HepG2 (cell line): ENCODE measurements around the gene THRB. TPM values are rescaled to one million over a fixed set of nuclear protein-coding genes. Genes with fewer than 3 reads are reported as not detected.
A peak's percentile ranks its signal among the peaks of the same experiment; 100 is the strongest.

ENCODE experiments used
- ATAC-seq: fragments of 200-7000 bp; cut with Tn5 transposase; 3 replicates; pipeline ENCODE4 v1.9.1; 2020; ENCODE audit warnings: mild to moderate bottlenecking, moderate library complexity
- BruUV-seq: library from RNA; stranded (reverse); fragments of 400-500 nt; replicated peaks from 2 replicates; lab custom pipeline; 2021; lab: Mats Ljungman, UMichigan
- CTCF ChIA-PET: fragments of 300-600 bp; formaldehyde crosslinking; extraction: SDS; loops from one replicate; lab custom pipeline; 2021; ENCODE audit warnings: low total read pairs, inconsistent platforms, low intra/inter-chr PET ratio; lab: Yijun Ruan, JAX
- POLR2A ChIA-PET: fragments of 350-600 bp; sonication (Branson Sonifier 250); formaldehyde crosslinking; loops from one replicate; lab custom pipeline; 2020; ENCODE audit warnings: antibody characterized with exemption, inconsistent platforms; lab: Yijun Ruan, JAX
- DNase-seq: peaks from one replicate; pipeline ENCODE4 v3.0.0-alpha.2; 2015; ENCODE audit warnings: low spot score
- FAIRE-seq: peaks from 3 replicates; lab custom pipeline; 2011; peaks lifted over from hg19 to GRCh38; lab: Jason Lieb, UNC
- H2AFZ ChIP-seq: one replicate; pipeline ENCODE4 v1.6.1; 2011; ENCODE audit warnings: low read length, inconsistent platforms
- H3K27ac ChIP-seq: fragments of 300-600 bp; 3 replicates; pipeline ENCODE4 v1.8.0; 2011; ENCODE audit warnings: mixed run types, mild to moderate bottlenecking, mixed read lengths, low read length, inconsistent platforms; ENCODE audit not compliant: insufficient read depth; ENCODE audit errors: extremely low read length
- H3K27me3 ChIP-seq, 2 experiments: fragments of 200-600 bp in 1 of 2; 2 replicates in 1 of 2; 3 replicates in 1 of 2; pipeline versions ENCODE4 v1.6.0 to v1.8.0; 2011; ENCODE audit warnings: low read length in 2 of 2, mild to moderate bottlenecking in 2 of 2, moderate library complexity in 2 of 2, inconsistent platforms in 1 of 2; ENCODE audit not compliant: insufficient read depth in 2 of 2, control insufficient read depth in 1 of 2
- H3K36me3 ChIP-seq, 2 experiments: fragments of 200-600 bp in 1 of 2; replicated peaks in 1 of 2; 2 replicates in 1 of 2; 3 replicates in 1 of 2; pipeline versions ENCODE4 v1.5.1 to v1.8.0; 2011; ENCODE audit warnings: low read length in 2 of 2, inconsistent platforms in 1 of 2; ENCODE audit not compliant: insufficient read depth in 2 of 2, control insufficient read depth in 1 of 2
- H3K4me1 ChIP-seq: 2 replicates; pipeline ENCODE4 v1.5.1; 2012; ENCODE audit warnings: low read length, inconsistent platforms; ENCODE audit not compliant: insufficient read depth
- H3K4me2 ChIP-seq: 2 replicates; pipeline ENCODE4 v1.6.0; 2011; ENCODE audit warnings: low read depth, low read length, inconsistent platforms
- H3K4me3 ChIP-seq, 3 experiments: fragments of 200-600 bp in 1 of 3; sonication (generic), shearing (Covaris generic) in 1 of 3; replicated peaks in 1 of 3; 2 replicates each; pipeline ENCODE4 v1.5.1; 2011 to 2016; ENCODE audit warnings: low read length in 3 of 3, inconsistent platforms in 2 of 3, low read depth in 2 of 3, mild to moderate bottlenecking in 2 of 3, control low read depth in 1 of 3, mixed read lengths in 1 of 3; ENCODE audit not compliant: insufficient read depth in 1 of 3
- H3K79me2 ChIP-seq: one replicate; pipeline ENCODE4 v1.6.1; 2011; ENCODE audit warnings: low read length, inconsistent platforms; ENCODE audit not compliant: insufficient read depth
- H3K9ac ChIP-seq: 2 replicates; pipeline ENCODE4 v1.6.0; 2011; ENCODE audit warnings: mild to moderate bottlenecking, low read depth, low read length, inconsistent platforms; ENCODE audit not compliant: insufficient read depth
- H3K9me3 ChIP-seq: 2 replicates; pipeline ENCODE4 v1.5.1; 2012; ENCODE audit warnings: mild to moderate bottlenecking, low read length
- H4K20me1 ChIP-seq: 2 replicates; pipeline ENCODE4 v1.6.0; 2011; ENCODE audit warnings: inconsistent platforms, mild to moderate bottlenecking, low read length, moderate library complexity; ENCODE audit not compliant: insufficient read depth
- FIP1L1 ChIP-seq: fragments of 200-400 bp; formaldehyde crosslinking; IDR thresholded peaks from 2 replicates; pipeline ENCODE4 v1.6.1; 2018; ENCODE audit warnings: low read depth, mild to moderate bottlenecking, low read length, moderate library complexity, borderline replicate concordance; ENCODE audit not compliant: insufficient read depth
- GTF2F1 ChIP-seq: fragments of 150-350 bp; IDR thresholded peaks from 2 replicates; pipeline ENCODE4 v1.6.1; 2014; ENCODE audit warnings: low read length
- MYNN ChIP-seq: sonication (generic); formaldehyde crosslinking; IDR thresholded peaks from 2 replicates; pipeline ENCODE4 v1.4.0; 2020; ENCODE audit warnings: mild to moderate bottlenecking, low read depth, missing genetic modification reagents
- PHB2 ChIP-seq: fragments of 450-650 bp; IDR thresholded peaks from 2 replicates; pipeline ENCODE4 v1.6.1; 2018; ENCODE audit not compliant: partially characterized antibody
- RORA ChIP-seq: sonication (generic); formaldehyde crosslinking; IDR thresholded peaks from 2 replicates; pipeline ENCODE4 v1.5.0; 2020; ENCODE audit warnings: mild to moderate bottlenecking, missing genetic modification reagents, moderate library complexity
- SETDB1 ChIP-seq: sonication (generic); formaldehyde crosslinking; IDR thresholded peaks from 2 replicates; pipeline ENCODE4 v1.5.1; 2020; ENCODE audit warnings: missing genetic modification reagents, mild to moderate bottlenecking, borderline replicate concordance
- SMARCE1 ChIP-seq: fragments of 450-650 bp; IDR thresholded peaks from 2 replicates; pipeline ENCODE4 v1.6.1; 2017; ENCODE audit warnings: borderline replicate concordance
- TCF7L2 ChIP-seq: IDR thresholded peaks from 2 replicates; pipeline ENCODE4 v1.6.1; 2011; ENCODE audit warnings: mild to moderate bottlenecking, low read depth, low read length, moderate library complexity
- U2AF1 ChIP-seq: fragments of 200-400 bp; formaldehyde crosslinking; optimal IDR thresholded peaks from 2 replicates; pipeline ENCODE3; 2017; ENCODE audit warnings: mild to moderate bottlenecking, low read depth, low read length
- ZNF296 ChIP-seq: sonication (generic); formaldehyde crosslinking; conservative IDR thresholded peaks from 2 replicates; pipeline ENCODE4 v1.5.0; 2020; ENCODE audit warnings: mild to moderate bottlenecking, missing genetic modification reagents
- ZNF564 ChIP-seq: sonication (generic); formaldehyde crosslinking; IDR thresholded peaks from 2 replicates; pipeline ENCODE4 v1.8.1; 2023; ENCODE audit warnings: mild to moderate bottlenecking, missing genetic modification reagents
- ZNF780A ChIP-seq: sonication (generic); formaldehyde crosslinking; IDR thresholded peaks from 2 replicates; pipeline ENCODE4 v1.8.0; 2022; ENCODE audit warnings: mild to moderate bottlenecking, missing genetic modification reagents, moderate library complexity
- WGBS: methylation state at CpG from one replicate; pipeline ENCODE4 v1.1.6; 2017; ENCODE audit warnings: low lambda C conversion rate; 5-methylcytosine and 5-hydroxymethylcytosine counted together
- in situ Hi-C: cut with HindIII; loops from 2 replicates; pipeline ENCODE4 v1.10.0; 2017; ENCODE audit warnings: low pct_unique_long_range_greater_than_20kb; ENCODE audit not compliant: extremely low pct_ligation_motif_present
- intact Hi-C: fragments of 100-400 bp; cut with micrococcal nuclease; formaldehyde crosslinking; loops from one replicate; pipeline ENCODE4 v1.10.0; 2022; ENCODE audit not compliant: unreplicated experiment
- polyA plus RNA-seq, 8 experiments: library from polyadenylated mRNA; depleted of rRNA in 3 of 8; stranded (reverse) in 7 of 8; unstranded in 1 of 8; fragments of >200 nt; fragmentation: Illumina TruSeq in 4 of 8; extraction: Trizol in 4 of 8; gene quantifications; 2 replicates each; pipeline versions ENCODE4 v1.2.1 to v1.2.3, GENCODE V29; 2011 to 2016; ENCODE audit warnings: low read depth in 4 of 8, missing spikeins in 1 of 8, mixed read lengths in 1 of 8; ENCODE audit not compliant: insufficient read depth in 1 of 8
- total RNA-seq, 5 experiments: library from RNA; depleted of rRNA; stranded (reverse); fragments of >200 nt; fragmentation: Illumina TruSeq; extraction: Trizol; gene quantifications; 2 replicates each; pipeline ENCODE4 v1.2.3, GENCODE V29; 2016; ENCODE audit warnings: low read depth in 1 of 5
- TF ChIP-seq, protein P1 (sequence below): sonication (generic); formaldehyde crosslinking; IDR thresholded peaks from 2 replicates; pipeline ENCODE4 v1.9.0; 2021; ENCODE audit warnings: missing genetic modification reagents, mild to moderate bottlenecking, borderline replicate concordance
- TF ChIP-seq, protein P2 (sequence below): sonication (generic); formaldehyde crosslinking; IDR thresholded peaks from 2 replicates; pipeline ENCODE4 v1.4.0; 2020; ENCODE audit warnings: mild to moderate bottlenecking, missing genetic modification reagents
- TF ChIP-seq, protein P3 (sequence below): sonication (generic); formaldehyde crosslinking; IDR thresholded peaks from 2 replicates; pipeline ENCODE4 v1.8.1; 2023; ENCODE audit warnings: mild to moderate bottlenecking, moderate library complexity, missing genetic modification reagents
- TF ChIP-seq, protein P4 (sequence below): sonication (generic); formaldehyde crosslinking; IDR thresholded peaks from 2 replicates; pipeline ENCODE4 v1.4.0; 2020; ENCODE audit warnings: missing genetic modification reagents
- TF ChIP-seq, protein P5 (sequence below): sonication (generic); formaldehyde crosslinking; IDR thresholded peaks from 2 replicates; pipeline ENCODE4 v1.5.1; 2020; ENCODE audit warnings: mild to moderate bottlenecking, missing genetic modification reagents

The THRB gene
- total and polyA plus RNA-seq, 2 of the 13 experiments (the other 11 are each of a cell fraction or from before 2014, with no cell fraction given), result 4.7 to 22.7 TPM

DNA sequence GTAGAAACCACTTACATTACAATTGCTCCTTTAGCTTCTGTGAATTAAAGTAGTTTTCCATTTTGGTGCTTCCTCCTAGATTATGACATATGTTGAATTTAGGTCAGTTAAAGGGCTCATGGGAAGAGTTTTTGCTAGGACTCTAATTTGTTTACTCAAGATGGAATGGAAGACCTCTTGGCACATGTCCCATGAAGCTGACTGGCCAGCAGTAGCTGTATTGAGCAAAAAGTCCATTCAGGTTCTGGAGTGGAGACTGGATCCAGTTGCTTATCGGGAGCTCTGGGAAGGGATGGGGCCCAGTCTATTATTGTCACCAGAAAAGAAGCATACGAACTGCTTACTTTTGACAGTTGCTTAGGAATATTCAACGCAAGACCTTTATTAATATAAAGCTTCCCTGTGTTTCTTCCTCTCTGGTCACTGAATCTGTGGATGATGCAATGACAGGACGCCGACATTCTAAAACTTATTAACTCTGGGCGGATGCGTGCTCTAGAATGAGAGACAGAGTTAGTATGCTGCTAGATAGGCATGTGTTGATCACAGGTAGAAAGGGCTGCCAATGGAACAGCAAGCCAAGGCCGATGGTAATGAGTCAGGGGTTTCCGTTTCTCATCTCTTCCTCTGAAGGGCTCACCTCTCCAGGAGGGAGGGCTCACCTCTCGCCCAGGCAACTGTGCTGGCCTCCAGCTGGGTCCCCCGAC, 393.8 kb downstream of the THRB start:
- in situ Hi-C loops, result no loop called here
- H3K4me2 ChIP-seq, result peak overlapping the region; percentile 83
- H3K79me2 ChIP-seq, result no peaks in the 10 kb centered on the region
- POLR2A ChIA-PET, result no interaction called here
- peaks cover 19% of the 10 kb centered on the region for H3K4me1 ChIP-seq
- under 1% methylated on average over 11 of the region's 11 CpGs for WGBS
- no peaks in the 10 kb centered on the region for H3K36me3 ChIP-seq
- H4K20me1 ChIP-seq, result no peaks in the 10 kb centered on the region
- H3K27ac ChIP-seq, result no peak overlapping the region
- H3K4me3 ChIP-seq, result peak overlapping the region; percentile 42 to 60 (median 58)
- H3K27me3 ChIP-seq, result 0 out of 5 replicates have a peak, but pooled peaks cover 0 to 3% of the 10 kb centered on the region in 2 experiments
- H3K9ac ChIP-seq, result peak overlapping the region; percentile 40; the same call in 1 of the 2 replicates
- BruUV-seq, result no TSS peak
- ATAC-seq (peak; percentile 92), DNase-seq (peak; percentile 50), FAIRE-seq (peak; percentile 43)
- intact Hi-C loops, result no loop called here
- no peaks in the 10 kb centered on the region for H3K9me3 ChIP-seq
- peak overlapping the region; percentile 43 for H2AFZ ChIP-seq
- CTCF ChIA-PET, result no interaction called here
- TF ChIP-seq, protein P1, sequence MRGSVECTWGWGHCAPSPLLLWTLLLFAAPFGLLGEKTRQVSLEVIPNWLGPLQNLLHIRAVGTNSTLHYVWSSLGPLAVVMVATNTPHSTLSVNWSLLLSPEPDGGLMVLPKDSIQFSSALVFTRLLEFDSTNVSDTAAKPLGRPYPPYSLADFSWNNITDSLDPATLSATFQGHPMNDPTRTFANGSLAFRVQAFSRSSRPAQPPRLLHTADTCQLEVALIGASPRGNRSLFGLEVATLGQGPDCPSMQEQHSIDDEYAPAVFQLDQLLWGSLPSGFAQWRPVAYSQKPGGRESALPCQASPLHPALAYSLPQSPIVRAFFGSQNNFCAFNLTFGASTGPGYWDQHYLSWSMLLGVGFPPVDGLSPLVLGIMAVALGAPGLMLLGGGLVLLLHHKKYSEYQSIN (CRISPR knock-in tag), result no peak
- TF ChIP-seq GTF2F1 (no peak), ZNF564 (CRISPR knock-in tag) (no peak), SETDB1 (CRISPR knock-in tag) (no peak), RORA (CRISPR knock-in tag) (no peak), PHB2 (no peak), TCF7L2 (no peak), ZNF296 (CRISPR knock-in tag) (no peak), ZNF780A (no peak), U2AF1 (no peak), MYNN (no peak), FIP1L1 (no peak), SMARCE1 (no peak)
- TF ChIP-seq, protein P2, sequence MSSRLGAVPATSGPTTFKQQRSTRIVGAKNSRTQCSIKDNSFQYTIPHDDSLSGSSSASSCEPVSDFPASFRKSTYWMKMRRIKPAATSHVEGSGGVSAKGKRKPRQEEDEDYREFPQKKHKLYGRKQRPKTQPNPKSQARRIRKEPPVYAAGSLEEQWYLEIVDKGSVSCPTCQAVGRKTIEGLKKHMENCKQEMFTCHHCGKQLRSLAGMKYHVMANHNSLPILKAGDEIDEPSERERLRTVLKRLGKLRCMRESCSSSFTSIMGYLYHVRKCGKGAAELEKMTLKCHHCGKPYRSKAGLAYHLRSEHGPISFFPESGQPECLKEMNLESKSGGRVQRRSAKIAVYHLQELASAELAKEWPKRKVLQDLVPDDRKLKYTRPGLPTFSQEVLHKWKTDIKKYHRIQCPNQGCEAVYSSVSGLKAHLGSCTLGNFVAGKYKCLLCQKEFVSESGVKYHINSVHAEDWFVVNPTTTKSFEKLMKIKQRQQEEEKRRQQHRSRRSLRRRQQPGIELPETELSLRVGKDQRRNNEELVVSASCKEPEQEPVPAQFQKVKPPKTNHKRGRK, result no peak
- TF ChIP-seq, protein P3, sequence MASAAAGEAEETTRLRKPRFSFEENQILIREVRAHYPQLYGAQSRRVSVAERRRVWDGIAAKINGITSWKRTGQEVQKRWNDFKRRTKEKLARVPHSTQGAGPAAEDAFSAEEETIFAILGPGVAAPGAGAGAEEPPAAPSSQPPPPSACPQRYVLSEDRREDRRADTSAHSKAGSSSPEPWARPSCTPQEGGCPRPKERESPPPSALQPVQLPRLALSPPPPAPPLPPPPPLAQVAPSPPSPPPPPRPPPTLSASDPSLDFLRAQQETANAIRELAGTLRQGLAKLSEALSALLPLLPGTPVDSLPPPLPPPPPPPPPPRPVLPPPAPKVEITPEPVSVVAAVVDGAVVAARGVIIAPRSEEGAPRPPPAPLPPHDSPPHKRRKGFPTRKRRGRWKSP (CRISPR knock-in tag), result peak; percentile 26; the same call in 1 of the 2 replicates
- TF ChIP-seq, protein P4, sequence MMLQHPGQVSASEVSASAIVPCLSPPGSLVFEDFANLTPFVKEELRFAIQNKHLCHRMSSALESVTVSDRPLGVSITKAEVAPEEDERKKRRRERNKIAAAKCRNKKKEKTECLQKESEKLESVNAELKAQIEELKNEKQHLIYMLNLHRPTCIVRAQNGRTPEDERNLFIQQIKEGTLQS, result peak; percentile 58; the same call in 1 of the 2 replicates
- TF ChIP-seq, protein P5, sequence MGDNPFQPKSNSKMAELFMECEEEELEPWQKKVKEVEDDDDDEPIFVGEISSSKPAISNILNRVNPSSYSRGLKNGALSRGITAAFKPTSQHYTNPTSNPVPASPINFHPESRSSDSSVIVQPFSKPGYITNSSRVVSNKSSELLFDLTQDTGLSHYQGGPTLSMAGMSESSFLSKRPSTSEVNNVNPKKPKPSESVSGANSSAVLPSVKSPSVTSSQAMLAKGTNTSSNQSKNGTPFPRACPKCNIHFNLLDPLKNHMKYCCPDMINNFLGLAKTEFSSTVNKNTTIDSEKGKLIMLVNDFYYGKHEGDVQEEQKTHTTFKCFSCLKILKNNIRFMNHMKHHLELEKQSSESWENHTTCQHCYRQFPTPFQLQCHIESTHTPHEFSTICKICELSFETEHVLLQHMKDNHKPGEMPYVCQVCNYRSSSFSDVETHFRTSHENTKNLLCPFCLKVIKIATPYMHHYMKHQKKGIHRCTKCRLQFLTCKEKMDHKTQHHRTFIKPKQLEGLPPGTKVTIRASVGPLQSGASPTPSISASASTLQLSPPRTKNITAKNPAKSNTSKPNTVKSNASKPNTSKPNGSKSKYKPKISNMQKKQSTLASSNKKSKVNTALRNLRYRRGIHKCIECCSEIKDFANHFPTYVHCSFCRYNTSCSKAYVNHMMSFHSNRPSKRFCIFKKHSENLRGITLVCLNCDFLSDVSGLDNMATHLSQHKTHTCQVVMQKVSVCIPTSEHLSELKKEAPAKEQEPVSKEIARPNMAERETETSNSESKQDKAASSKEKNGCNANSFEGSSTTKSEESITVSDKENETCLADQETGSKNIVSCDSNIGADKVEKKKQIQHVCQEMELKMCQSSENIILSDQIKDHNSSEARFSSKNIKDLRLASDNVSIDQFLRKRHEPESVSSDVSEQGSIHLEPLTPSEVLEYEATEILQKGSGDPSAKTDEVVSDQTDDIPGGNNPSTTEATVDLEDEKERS (CRISPR knock-in tag), result no peak
